NCI-H526 treated with DMSO at 0.1 percent for 48 hours (cell line): ENCODE measurements around the gene DTWD2.
A peak's percentile ranks its signal among the peaks of the same experiment; 100 is the strongest.
"Not testable (repeated sequence)": the region's sequence is repeated elsewhere in the genome, so short reads cannot be mapped to it uniquely, and the experiment has no call there.

ENCODE experiments used
- DNase-seq: peaks from one replicate; lab custom pipeline; 2025; lab: John Stamatoyannopoulos, UW

DTWD2 gene

DNA sequence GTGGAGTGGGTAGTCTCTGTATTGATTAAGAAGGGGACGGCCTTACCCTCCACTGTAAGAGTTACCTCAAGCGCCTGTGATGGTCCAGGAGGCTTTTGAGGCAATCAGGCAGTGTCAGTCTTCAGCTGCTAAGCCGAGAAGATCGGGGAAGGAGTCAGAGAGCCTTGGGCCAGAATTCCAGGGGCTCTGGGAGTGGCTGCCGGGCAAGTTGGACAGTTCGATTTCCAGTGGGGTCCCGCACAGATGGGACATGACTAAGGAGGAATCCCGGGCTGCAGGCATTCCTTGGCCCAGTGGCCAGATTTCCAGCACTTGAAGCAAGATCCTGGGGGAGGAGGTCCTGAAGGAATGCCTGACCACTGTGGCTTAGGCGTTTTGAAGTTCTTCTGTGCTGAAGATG lies 38.0 kb downstream of the DTWD2 start:
- not testable (repeated sequence) for DNase-seq

DNA sequence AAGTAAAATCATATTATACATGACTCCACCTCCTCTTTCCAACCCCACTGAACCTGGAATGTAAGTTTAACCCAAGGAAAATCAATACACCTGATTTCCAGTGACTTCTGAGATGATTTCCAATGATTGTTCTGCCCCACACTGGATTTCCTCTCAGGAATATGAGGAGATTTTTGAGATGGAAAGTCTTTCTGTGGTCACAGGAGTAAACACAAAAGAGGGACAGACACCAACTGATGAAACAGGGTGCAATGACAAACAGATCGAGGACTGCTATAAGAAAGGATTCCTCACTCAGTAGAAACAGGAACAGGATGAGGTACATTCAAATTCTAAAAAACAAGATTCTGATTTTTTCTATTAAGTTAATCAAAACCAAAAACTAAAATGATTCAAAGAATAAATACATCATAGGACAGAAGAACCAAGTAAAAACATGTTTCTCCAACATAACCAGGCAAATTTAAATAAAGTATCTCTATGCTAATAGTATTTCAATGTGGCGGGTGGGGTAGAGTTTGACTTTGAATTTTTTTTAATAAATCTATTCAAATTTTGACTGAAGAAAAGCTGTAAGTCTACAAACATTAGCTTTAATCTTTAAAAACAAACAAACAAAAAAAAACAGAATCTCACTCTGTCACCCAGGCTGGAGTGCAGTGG lies 42.1 kb downstream of the DTWD2 start:
- DNase-seq: no peak

DNA sequence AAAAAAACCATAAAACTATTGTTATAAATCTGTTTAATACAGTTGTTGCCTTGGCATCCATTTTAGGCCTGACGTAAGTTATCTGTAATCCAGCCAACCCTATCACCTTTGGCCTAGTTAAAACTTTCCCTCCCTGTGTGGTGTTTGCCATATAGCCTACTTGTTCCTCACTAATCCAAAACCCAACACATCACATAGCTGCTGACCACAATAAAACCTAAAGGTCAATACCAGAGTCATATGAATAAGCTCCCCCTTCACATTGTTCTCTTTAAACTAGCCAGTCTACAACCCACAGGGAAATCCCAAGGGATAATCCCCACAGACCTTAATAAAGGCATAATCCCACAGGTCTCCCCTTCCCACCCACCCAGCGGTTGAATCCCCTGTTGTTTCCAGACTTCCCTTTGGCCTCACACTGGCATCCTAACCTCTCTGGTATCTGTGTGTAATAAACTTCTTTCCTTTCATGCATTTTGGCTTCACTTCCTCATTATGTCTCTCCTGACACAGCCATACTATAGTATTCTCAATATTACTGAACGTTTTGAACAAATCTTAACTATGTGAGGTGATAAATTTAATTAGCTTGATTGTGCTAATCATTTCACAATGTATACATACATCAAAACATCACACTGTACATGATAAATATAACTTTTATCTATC lies 50.8 kb downstream of the DTWD2 start:
- no peak for DNase-seq

DNA sequence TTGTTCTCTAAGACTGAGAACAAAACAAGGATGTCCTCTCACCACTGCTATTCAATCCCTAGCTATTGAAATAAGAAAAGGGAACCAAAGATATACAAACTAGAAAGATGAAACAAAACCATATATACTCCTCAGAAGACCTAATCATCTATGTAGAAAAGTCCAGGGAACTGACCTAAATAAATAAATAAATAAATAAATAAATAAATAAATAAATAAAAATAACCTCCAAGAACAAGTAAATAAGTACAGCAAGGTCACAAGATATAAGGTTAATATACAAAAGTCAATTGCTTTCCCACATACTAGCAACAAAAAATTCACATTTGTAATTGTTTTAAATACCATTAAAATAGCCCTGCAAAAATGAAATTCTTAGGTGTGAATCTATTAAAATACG lies 54.6 kb downstream of the DTWD2 start:
- DNase-seq: no peak

DNA sequence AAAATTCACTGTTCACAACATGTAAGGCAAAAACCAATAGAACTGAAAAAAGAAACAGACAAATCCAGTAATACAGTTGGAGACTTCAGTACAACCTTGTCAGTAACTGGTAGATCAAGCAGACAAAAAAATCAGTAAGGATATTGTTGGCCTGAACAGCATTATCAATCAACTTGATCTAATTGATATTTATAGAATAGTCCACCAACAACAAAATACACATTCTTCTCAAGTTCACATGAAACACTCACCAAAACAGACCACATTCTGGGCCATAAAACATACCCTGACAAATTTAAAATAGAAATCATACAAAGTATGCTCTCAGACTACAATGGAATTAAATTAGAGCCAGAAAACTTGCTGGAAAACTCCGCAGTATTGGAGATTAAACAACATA lies 56.8 kb downstream of the DTWD2 start:
- no peak for DNase-seq

DNA sequence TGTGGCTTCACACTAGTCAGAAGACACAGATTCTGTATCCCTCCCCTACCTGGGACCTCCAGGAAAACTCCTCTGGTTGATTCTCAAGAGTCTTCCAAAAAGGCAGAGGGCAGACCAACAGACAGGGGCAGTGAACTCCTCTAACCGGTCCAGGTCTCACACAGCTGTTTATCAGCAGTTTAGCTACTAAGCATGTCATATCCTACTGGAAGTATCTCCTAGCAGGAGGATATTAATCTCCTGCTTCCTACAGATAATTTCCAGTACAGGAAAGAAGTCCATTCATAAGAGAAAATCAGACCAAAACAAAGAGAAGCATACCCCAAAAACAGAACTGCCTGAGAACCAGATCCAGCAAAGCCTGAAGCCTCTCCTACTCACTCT lies 64.3 kb downstream of the DTWD2 start:
- no peak for DNase-seq

DNA sequence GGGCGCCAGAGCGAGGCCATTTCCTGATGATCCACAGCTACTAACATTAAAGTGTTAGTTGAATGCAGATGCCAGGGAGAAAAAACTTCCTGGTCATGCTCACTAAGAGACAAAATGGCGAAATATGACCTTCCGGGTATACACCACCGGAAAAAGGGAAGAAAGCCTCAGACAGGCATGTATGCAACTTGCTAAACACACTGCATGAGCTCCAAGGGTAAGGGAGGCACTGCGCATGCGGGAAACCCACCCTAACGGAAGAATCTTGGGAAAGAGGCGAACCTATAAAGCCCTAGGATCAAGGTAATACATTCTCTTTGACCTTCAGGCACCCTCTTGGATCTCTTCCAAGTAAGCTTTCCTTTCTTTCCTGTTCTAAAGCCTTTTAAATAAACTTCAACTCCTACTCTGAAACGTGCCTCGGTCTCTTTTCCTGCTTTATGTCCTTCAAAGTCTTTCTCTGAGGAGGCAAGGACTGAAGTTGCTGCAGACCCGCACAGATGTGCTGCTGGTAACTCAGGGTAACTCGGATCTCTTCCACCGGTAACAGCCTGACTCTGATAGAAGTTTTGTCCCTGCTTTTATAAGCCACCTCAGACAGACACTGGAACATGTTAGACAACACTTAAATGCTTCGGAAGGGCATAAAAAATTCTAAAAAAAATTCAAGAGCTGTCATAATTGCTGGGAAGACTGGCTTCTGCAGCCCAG lies 64.9 kb downstream of the DTWD2 start:
- DNase-seq: no peak

DNA sequence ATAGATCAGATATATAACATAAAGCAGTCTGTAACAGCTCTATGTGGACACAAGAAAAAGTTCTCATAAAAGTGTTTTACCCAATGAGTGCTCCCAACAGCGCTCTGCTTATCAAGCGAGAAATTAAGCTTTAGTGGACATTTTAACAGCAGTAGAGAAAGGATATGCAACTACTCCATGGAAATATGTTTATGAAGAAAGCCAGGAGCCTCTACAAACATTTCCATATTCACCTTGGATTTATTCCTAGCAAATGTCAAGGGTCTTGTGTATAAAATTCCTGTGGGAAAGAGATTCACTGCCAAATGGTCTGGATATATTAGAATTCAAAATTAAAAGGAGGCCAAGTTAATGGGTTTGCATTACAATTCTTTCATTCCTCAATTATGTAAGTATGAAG lies 66.5 kb downstream of the DTWD2 start:
- DNase-seq: no peak

DNA sequence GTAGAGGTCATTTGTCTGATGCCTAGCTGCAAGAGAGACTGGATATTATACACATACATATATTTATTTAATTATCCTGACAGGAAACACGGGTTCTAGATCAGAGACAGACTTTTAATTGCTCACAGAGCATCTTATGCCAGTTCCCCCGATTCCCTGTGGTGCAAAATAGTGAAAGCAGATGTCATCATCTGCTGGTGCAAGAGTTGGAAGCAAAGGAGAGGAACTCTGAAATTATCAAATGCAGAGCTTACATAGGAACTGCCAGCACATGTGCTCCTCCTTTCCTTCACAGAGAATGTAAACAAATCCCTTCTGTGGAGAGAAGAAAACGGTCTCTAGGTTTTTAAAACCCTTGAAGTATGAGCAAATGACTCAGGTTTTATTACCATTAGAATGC lies 69.3 kb downstream of the DTWD2 start:
- no peak for DNase-seq

DNA sequence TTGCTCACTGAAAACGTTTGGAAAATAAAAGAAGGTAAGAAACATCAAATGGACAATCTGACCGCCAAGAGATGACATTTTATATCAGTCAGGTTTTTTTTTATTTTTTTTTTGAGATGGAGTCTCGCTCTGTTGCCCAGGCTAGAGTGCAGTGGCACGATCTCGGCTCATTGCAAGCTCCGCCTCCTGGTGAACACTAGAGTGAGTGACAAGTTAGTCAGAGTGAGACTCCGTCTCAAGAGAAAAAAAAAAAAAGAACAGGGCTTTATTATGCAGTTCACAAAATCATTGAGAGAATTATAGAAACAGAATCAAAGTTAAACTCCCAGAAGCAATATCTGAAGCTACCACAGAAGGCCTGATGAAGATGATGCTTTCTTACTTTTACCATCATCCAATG lies 70.1 kb downstream of the DTWD2 start:
- no peak for DNase-seq

DNA sequence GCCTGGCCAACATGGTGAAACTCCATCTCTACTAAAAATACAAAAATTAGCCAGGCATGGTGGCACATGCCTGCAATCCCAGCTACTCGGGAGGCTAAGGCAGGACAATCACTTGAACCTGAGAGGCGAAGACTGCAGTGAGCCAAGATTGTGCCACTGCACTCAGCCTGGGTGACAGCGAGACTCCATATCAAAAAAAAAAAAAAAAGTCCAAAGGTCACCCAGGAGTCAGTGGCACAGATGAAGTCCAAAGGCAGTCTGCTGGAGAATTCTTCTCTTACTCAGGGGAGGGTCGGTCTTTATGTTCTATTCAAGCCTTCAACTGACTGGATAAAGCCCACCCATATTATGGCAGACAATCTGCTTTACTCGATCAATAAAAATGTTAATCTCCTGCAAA lies 80.8 kb downstream of the DTWD2 start:
- not testable (repeated sequence) for DNase-seq

DNA sequence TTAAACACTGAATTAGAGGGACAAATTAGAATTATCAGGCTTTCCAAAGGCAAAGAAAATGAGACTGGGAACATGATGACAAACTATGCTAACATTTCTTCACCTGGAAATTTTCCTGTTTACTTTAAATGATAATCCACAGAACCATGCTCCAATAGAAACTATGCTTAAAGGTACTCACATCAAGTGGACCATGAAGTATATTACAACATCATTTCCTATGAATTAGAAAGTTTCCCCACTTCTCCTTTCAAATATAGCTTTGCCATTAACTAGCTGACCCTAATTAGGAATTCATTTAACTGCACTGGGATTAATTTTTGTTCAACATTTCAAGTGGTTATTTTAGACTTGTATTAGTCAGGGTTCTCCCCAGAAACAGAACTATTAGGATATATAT lies 81.4 kb downstream of the DTWD2 start:
- no peak for DNase-seq

DNA sequence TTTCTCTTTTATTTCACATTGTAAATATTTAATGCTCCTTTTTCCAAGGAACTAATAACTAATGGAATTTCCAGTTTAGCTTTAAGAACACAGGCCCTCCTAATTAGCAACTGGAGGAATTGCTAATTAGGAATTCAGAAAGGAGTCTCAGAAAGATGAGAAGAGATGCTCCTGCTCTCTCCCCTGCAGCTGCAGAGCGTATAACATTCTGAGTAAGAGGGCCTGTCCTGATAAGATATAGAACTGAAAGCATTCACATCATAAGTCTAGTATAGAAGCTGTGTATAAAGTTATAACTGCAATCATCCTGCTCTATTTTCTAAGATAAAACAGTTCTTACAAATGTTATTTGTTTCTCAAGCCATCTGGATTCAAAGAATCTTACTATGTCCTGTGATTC lies 83.2 kb downstream of the DTWD2 start:
- no peak for DNase-seq

DNA sequence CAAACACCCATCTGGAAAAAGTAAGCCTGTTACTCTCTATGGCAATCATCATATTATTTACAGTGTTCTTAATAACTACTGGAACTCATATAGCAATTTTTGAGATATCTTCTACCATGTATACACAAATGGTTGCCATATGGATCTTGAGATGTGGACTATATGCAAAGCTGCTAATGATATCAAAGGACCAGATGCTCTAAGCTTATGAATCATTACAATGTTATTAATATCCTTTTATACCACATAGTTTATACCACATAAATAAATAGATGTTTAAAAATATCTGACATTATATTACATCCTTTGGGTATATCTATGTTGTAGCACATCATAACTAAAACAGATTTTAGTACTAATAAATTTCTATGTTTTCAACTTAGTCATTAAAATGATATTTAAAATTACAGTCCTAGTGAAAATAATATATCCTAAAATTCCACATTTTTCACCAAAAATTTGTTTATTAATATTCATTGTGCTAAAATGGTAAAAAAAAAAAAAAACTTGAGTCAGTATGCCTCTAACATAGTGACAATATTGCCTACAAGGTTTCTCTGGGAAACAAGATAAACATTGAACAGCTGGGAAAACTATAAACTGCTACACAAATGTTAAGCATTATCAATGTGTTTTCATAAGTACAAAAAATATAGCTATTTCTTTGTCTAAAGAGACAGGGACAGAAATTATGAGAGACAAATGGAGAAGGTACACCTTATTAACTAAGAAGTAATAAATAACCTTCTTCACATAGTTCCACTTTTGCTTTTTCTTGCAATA lies 85.5 kb downstream of the DTWD2 start:
- no peak for DNase-seq

DNA sequence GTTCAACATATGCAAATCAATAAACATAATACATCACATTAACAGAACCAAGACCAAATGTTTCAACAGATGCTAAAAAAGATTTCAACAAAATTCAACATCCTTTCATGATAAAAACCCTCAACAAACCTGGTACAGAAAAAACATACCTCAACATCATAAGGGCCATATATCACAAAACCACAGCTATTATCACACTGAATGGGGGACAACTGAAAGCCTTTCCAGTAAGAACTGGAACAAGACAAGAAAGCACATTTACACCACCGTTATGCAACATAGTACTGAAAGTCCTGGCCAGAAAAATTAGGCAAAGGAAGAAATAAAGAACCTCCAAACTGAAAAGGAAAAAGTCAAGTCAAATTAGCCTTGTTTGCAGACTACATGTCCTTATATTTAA lies 93.6 kb downstream of the DTWD2 start:
- DNase-seq: no peak

DNA sequence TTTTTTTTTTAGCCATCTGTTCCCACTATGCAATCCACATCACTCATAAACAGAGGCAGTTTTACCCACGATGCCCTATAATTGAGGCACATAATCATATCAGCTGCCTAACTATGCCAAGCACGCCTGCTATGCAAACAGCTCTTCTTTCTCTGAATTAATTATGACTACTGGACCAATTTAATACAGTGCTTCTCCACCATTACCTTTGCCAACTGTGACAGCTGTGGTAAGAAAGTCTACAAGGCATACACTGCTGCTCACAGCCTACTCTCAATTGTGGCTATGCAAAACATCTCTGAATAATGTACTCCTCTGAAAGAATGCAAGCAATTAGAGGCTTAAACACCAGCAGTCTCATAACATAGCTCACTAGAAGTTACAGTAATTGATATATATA lies 97.1 kb downstream of the DTWD2 start:
- peak; percentile 89 for DNase-seq

DNA sequence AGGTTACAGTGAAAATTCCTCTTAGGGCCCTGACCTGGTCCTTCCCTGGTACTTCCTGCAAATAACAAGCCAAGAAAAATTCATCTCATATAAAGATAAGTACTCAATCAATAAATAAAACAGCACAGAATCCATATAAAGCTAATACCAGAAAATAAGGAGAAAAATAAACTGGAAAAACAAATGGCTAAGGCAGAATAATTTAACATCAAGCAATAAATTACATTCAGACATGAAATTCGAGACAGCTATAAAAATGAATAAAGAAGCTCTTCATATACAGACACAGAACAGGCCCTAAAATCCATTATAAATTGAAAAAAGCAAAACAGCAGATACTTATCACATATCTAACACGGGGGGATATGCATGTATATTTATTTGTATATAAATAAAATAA lies 99.2 kb downstream of the DTWD2 start:
- no peak for DNase-seq

DNA sequence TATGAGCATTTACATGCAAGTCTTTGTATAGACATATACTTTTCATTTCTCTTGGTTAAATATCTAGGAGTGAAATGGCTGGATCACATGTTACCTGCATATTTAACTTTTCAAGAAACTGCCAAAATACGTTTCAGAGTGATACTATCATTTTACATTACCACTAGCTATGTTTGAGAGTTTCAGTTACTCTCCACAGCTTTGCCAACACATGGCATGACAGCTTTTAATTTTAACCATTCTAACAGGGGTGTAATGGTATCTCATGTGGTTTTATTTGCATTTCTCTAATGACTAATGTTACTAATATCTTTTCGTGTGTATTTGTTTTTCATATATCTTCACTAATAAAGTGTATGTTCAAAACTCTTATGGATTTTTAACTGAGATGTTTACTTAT lies 99.8 kb downstream of the DTWD2 start:
- no peak for DNase-seq

DNA sequence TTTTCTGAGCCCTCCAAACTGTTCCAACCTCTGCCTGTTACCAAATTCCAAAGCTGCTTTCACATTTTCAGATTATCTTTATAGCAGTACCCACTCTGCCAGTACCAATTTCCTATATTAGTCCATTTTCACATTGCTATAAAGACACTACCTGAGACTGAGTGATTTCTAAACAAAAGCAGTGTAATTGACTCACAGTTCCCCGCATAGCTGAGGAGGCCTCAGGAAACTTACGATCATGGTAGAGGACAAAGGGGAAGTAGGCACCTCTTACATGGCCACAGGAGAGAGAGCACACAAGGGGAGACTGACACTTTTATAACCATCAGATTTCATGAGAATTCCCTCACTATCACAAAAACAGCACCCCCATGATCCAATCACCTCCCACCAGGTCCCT lies 105.0 kb downstream of the DTWD2 start:
- no peak for DNase-seq

DNA sequence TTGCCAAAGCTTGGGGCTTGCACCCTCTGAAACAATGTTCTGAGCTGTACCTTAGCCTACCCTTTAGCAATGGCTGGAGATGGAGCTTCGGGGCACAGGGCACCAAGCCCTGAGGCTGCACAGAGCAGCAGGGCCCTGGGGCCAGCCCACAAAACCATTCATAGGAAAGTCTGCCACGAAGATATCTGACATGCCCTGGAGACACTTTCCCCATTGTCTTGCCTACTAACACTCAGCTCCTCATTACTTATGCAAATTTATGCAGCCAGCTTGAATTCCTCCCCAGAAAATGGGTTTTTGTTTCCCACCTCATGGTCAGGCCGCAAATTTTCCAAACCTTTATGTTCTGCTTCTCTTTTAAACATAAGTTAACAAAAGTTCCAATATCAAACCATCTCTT lies 105.7 kb downstream of the DTWD2 start:
- DNase-seq: no peak

DNA sequence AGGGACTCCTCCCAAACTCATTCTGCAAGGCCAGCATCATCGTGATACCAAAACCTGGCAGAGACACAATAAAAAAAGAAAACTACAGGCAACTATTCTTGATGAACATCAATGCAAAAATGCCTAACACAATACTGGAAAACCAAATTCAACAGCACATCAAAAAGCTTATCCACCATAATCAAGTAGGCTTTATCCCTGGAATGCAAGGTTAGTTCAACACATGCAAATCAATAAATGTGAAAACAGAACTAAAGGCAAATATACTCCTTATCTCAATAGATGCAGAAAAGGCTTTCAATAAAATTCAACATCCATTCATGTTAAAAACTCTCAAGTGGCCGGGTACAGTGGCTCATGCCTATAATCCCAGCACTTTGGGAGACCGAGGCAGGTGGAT lies 111.5 kb downstream of the DTWD2 start:
- DNase-seq: not testable (repeated sequence)

DNA sequence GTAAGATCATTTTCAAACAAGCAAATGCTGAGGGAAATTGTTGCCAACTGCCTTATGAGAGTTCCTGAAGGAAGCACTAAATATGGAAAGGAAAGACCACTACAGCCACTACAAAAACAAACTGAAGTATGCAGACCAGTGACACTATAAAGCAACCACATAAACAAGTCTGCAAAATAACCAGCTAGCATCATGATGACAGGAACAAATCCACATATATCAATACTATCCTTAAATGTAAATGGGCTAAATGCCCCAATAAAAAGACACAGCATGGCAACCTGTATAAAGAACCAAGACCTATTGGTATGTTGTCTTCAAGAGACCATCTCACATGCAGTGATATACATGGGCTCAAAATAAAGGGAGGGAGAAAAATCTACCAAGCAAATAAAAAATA lies 113.2 kb downstream of the DTWD2 start:
- DNase-seq: no peak

DNA sequence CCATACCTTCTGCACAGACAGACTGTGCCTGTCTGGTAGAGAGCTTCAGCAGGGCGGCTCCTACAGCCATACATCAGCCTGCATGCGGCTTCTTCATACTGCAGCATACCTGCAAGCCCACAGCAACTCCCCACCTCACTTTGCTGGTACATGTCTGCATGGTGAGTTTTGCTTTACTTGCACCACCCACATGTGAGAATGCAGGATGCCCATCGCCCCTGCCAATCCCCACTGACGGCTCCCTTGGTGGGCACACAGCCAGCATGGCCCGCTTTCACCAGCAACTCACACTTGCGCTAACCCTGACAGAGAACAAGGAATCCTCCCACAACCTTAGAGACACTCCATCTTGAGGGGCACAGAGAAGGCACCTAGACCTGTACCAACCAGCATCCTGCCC lies 114.9 kb downstream of the DTWD2 start:
- no peak for DNase-seq
